SHP77 treated with DMSO at 0.1 percent for 48 hours (cell line): ENCODE measurements around the gene ICE1.
"Not testable (repeated sequence)": the region's sequence is repeated elsewhere in the genome, so short reads cannot be mapped to it uniquely, and the experiment has no call there.

Experiments
- DNase-seq: peaks from one replicate; lab custom pipeline; 2025; lab: John Stamatoyannopoulos, UW

Gene ICE1

GRCh38 chr5:5421961-5422818 lies at the start of gene ICE1:
Gene ICE1 (plus strand): TSS chr5:5422677. CDS start chr5:5422916, 239 bp downstream.
- DNase-seq, result peak; percentile 96

GRCh38 chr5:5372930-5373329 lies 49.5 kb upstream of the ICE1 start:
- no peak for DNase-seq

GRCh38 chr5:5373351-5373989 lies 49.0 kb upstream of the ICE1 start:
- no peak for DNase-seq

GRCh38 chr5:5374009-5374715 lies 48.3 kb upstream of the ICE1 start:
- DNase-seq, result no peak

- no peak for DNase-seq
Observed at GRCh38 chr5:5377780-5378179, 44.7 kb upstream of the ICE1 start.

GRCh38 chr5:5378531-5378930 lies 43.9 kb upstream of the ICE1 start:
- no peak for DNase-seq

- DNase-seq, result no peak
Observed at GRCh38 chr5:5380298-5380697, 42.2 kb upstream of the ICE1 start.

GRCh38 chr5:5381310-5381913 lies 41.1 kb upstream of the ICE1 start:
- DNase-seq, result no peak

- DNase-seq, result no peak
Observed at GRCh38 chr5:5383461-5383860, 39.0 kb upstream of the ICE1 start.

GRCh38 chr5:5384660-5385330 lies 37.7 kb upstream of the ICE1 start:
- DNase-seq, result no peak

- no peak for DNase-seq
Observed at GRCh38 chr5:5385331-5385662, 37.2 kb upstream of the ICE1 start.

- no peak for DNase-seq
Observed at GRCh38 chr5:5386329-5386728, 36.1 kb upstream of the ICE1 start.

- no peak for DNase-seq
Observed at GRCh38 chr5:5387192-5387591, 35.3 kb upstream of the ICE1 start.

- DNase-seq, result no peak
Observed at GRCh38 chr5:5387777-5388176, 34.7 kb upstream of the ICE1 start.

- DNase-seq, result not testable (repeated sequence)
Observed at GRCh38 chr5:5390121-5390869, 32.2 kb upstream of the ICE1 start.

GRCh38 chr5:5392504-5392903 lies 30.0 kb upstream of the ICE1 start:
- DNase-seq, result not testable (repeated sequence)

GRCh38 chr5:5394384-5394986 lies 28.0 kb upstream of the ICE1 start:
- peak; percentile 15 for DNase-seq

- DNase-seq, result not testable (repeated sequence)
Observed at GRCh38 chr5:5395093-5395492, 27.4 kb upstream of the ICE1 start.

GRCh38 chr5:5398071-5398470 lies 24.4 kb upstream of the ICE1 start:
- DNase-seq, result no peak

- no peak for DNase-seq
Observed at GRCh38 chr5:5401095-5401494, 21.4 kb upstream of the ICE1 start.

- no peak for DNase-seq
Observed at GRCh38 chr5:5403741-5404140, 18.7 kb upstream of the ICE1 start.
